ENCODE data around the gene FBLN1. TPM values are rescaled to one million over a fixed set of nuclear protein-coding genes. Genes with fewer than 3 reads are reported as not detected.

Gene FBLN1
- total RNA-seq: not detected in 2 replicates
- 2.0 TPM for total RNA-seq (2013)
- not detected in 2 replicates for polyA plus RNA-seq
- polyA minus RNA-seq: not detected in 2 replicates

GRCh38 chr22:45502215-45503049 lies at the start of gene FBLN1:
TSS of gene FBLN1 (plus strand) at chr22:45502883. CDS start at chr22:45502986, 103 bp downstream.
- intact Hi-C loops (cut with micrococcal nuclease): no loop called here

More at GRCh38 chr22:45502215-45503049, at the start of gene FBLN1:
- ChIA-PET CTCF (no interaction called here), POLR2A (no interaction called here)
- no peaks in the 10 kb centered on the region for H3K79me2 ChIP-seq (ENCODE audit: control insufficient read depth, insufficient read depth, low read length)
- H2AFZ ChIP-seq (ENCODE audit: insufficient read depth, low read depth, low read length, poor library complexity, severe bottlenecking): no peak within 1 kb of the TSS
- peaks cover 5 to 7% of the 10 kb centered on the region in 2 donors for H3K4me1 ChIP-seq (ENCODE audit: control insufficient read depth in 2 of 2, insufficient read depth in 2 of 2, low read length in 2 of 2)
- DNase-seq (no peak), ATAC-seq (ENCODE audit: low read depth) (no peak)
- no peaks in the 10 kb centered on the region for H3K36me3 ChIP-seq (replicated peaks in 1 of 2; ENCODE audit: control extremely low read depth in 1 of 2, control insufficient read depth in 1 of 2, extremely low read depth in 1 of 2, insufficient read depth in 2 of 2, low read length in 1 of 2)
- H3K9ac ChIP-seq (ENCODE audit: low read length): no peak within 1 kb of the TSS
- H3K4me3 ChIP-seq (ENCODE audit: control extremely low read depth in 1 of 5, extremely low read depth in 1 of 5, insufficient read depth in 1 of 5, low read depth in 2 of 5, low read length in 4 of 5): peak within 1 kb of the TSS in 2 of 5 experiments; percentile 25 to 36
- Mint-ChIP-seq H3K4me3 (peak within 1 kb of the TSS; percentile 12), H3K9me3 (ENCODE audit: insufficient read depth) (no peaks in the 10 kb centered on the region), H3K27me3 (peaks cover 46% of the 10 kb centered on the region), H3K27ac (no peak within 1 kb of the TSS), H3K4me1 (peaks cover 4% of the 10 kb centered on the region)
- no peak for TF ChIP-seq CTCF (IDR thresholded peaks at IDR 0.05)
- TF ChIP-seq EZH2 (IDR thresholded peaks at IDR 0.05; ENCODE audit: borderline replicate concordance, insufficient read depth, low read depth, low read length, poor library complexity, severe bottlenecking): no peak
- H3K9me3 ChIP-seq (ENCODE audit: control extremely low read depth in 1 of 3, control insufficient read depth in 2 of 3, insufficient read depth in 1 of 3, low read length in 2 of 3): no peaks in the 10 kb centered on the region
- 15% methylated on average over 85 of the region's 89 CpGs for whole genome bisulfite sequencing (ENCODE audit: insufficient coverage)
- peaks cover 0 to 34% (median 10%) of the 10 kb centered on the region in 4 experiments for H3K27me3 ChIP-seq (replicated peaks in 1 of 4; ENCODE audit: control extremely low read depth in 1 of 4, control insufficient read depth in 3 of 4, insufficient read depth in 4 of 4, low read length in 3 of 4)
- H3K27ac ChIP-seq (ENCODE audit: low read length in 2 of 2): no peak within 1 kb of the TSS
- no peaks in the 10 kb centered on the region for H4K20me1 ChIP-seq (ENCODE audit: control insufficient read depth, insufficient read depth, low read length, poor library complexity, severe bottlenecking)
- peak within 1 kb of the TSS; percentile 68 for H3K4me2 ChIP-seq (replicated peaks; ENCODE audit: low read depth, low read length, poor library complexity, severe bottlenecking)

Measured in B cell (primary cell).